Neural cell (in vitro differentiated cells): ENCODE measurements around the gene NUP98. TPM values are rescaled to one million over a fixed set of nuclear protein-coding genes. Genes with fewer than 3 reads are reported as not detected.

ENCODE experiments used
- H2AFZ ChIP-seq: fragments of 200-600, 300-800 bp; sonication (generic), shearing (Covaris generic); 2 replicates; pipeline ENCODE4 v1.6.0; 2014; ENCODE audit warnings: low read depth, mild to moderate bottlenecking, antibody characterized with exemption, low read length, moderate library complexity
- H3F3A ChIP-seq: fragments of 200-600 bp; shearing (Covaris generic); 2 replicates; pipeline ENCODE4 v1.6.1; 2016; ENCODE audit warnings: mild to moderate bottlenecking, moderate library complexity, mixed read lengths, antibody characterized with exemption, low read length; ENCODE audit not compliant: insufficient read depth, poor library complexity, severe bottlenecking
- H3K27ac ChIP-seq: fragments of 200-600, 300-800 bp; sonication (generic), shearing (Covaris generic); 2 replicates; pipeline ENCODE4 v1.5.1; 2014; ENCODE audit warnings: mild to moderate bottlenecking, low read length, moderate library complexity
- H3K27me3 ChIP-seq: fragments of 300-800, 200-600 bp; sonication (generic), shearing (Covaris generic); 2 replicates; pipeline ENCODE4 v1.6.0; 2014; ENCODE audit warnings: mild to moderate bottlenecking, low read depth, low read length, moderate library complexity; ENCODE audit not compliant: insufficient read depth
- H3K36me3 ChIP-seq: fragments of 300-800, 200-600 bp; sonication (generic), shearing (Covaris generic); 2 replicates; pipeline ENCODE4 v1.5.1; 2014; ENCODE audit warnings: mild to moderate bottlenecking, antibody characterized with exemption, low read length, moderate library complexity; ENCODE audit not compliant: insufficient read depth
- H3K4me2 ChIP-seq: fragments of 300-800, 200-600 bp; sonication (generic), shearing (Covaris generic); 2 replicates; pipeline ENCODE4 v1.6.0; 2014; ENCODE audit warnings: mild to moderate bottlenecking, low read length
- H3K4me3 ChIP-seq: fragments of 300-800, 200-600 bp; sonication (generic), shearing (Covaris generic); 2 replicates; pipeline ENCODE4 v1.5.1; 2014; ENCODE audit warnings: mild to moderate bottlenecking, low read length, moderate library complexity
- H3K79me2 ChIP-seq: fragments of 200-600 bp; shearing (Covaris generic); replicated peaks from 2 replicates; pipeline ENCODE4 v1.6.0; 2014; ENCODE audit warnings: mild to moderate bottlenecking, low read length, moderate library complexity; ENCODE audit not compliant: insufficient read depth
- H3K9ac ChIP-seq: fragments of 300-800, 200-600 bp; sonication (generic), shearing (Covaris generic); 2 replicates; pipeline ENCODE4 v1.6.1; 2016; ENCODE audit warnings: mild to moderate bottlenecking, low read length, mixed read lengths
- H3K9me2 ChIP-seq: fragments of 200-600 bp; shearing (Covaris generic); 2 replicates; pipeline ENCODE4 v1.6.1; 2016; ENCODE audit warnings: mild to moderate bottlenecking, low read length, mixed read lengths; ENCODE audit not compliant: insufficient read depth
- H3K9me3 ChIP-seq: fragments of 200-600, 300-800 bp; sonication (generic), shearing (Covaris generic); 2 replicates; pipeline ENCODE4 v1.6.1; 2016; ENCODE audit warnings: mild to moderate bottlenecking, mixed run types, low read length, moderate library complexity, mixed read lengths
- H4K20me1 ChIP-seq: fragments of 200-600 bp; shearing (Covaris generic); 2 replicates; pipeline ENCODE4 v1.6.1; 2016; ENCODE audit warnings: mild to moderate bottlenecking, mixed run types; ENCODE audit not compliant: insufficient read depth
- EP300 ChIP-seq: fragments of 450-650 bp; conservative IDR thresholded peaks from 2 replicates; pipeline ENCODE4 v1.6.1; 2014; ENCODE audit warnings: antibody characterized with exemption, mild to moderate bottlenecking, moderate library complexity; ENCODE audit not compliant: poor library complexity, severe bottlenecking
- EZH2 ChIP-seq: fragments of 200-600, 300-800 bp; shearing (Covaris generic), sonication (generic); IDR thresholded peaks from 2 replicates; pipeline ENCODE4 v1.6.1; 2014; ENCODE audit warnings: antibody characterized with exemption, low read length, borderline replicate concordance, mild to moderate bottlenecking; ENCODE audit not compliant: insufficient read depth, poor library complexity, severe bottlenecking
- MXI1 ChIP-seq: fragments of 450-650 bp; conservative IDR thresholded peaks from 2 replicates; pipeline ENCODE4 v1.6.1; 2014; ENCODE audit warnings: antibody characterized with exemption, mild to moderate bottlenecking; ENCODE audit not compliant: poor library complexity, severe bottlenecking
- POLR2AphosphoS5 ChIP-seq: IDR thresholded peaks from 2 replicates; pipeline ENCODE4 v1.6.1; 2012
- RAD21 ChIP-seq: fragments of 450-650 bp; conservative IDR thresholded peaks from 2 replicates; pipeline ENCODE4 v1.6.1; 2014; ENCODE audit warnings: antibody characterized with exemption, mild to moderate bottlenecking, moderate library complexity
- SMC3 ChIP-seq: fragments of 450-650 bp; conservative IDR thresholded peaks from 2 replicates; pipeline ENCODE4 v1.6.1; 2014; ENCODE audit warnings: antibody characterized with exemption, mild to moderate bottlenecking, moderate library complexity; ENCODE audit not compliant: poor library complexity
- TAF1 ChIP-seq: IDR thresholded peaks from 2 replicates; pipeline ENCODE4 v1.6.1; 2012; ENCODE audit warnings: low read depth
- polyA plus RNA-seq: library from polyadenylated mRNA; depleted of rRNA; stranded (reverse); fragments of >200 nt; gene quantifications from 2 replicates; pipeline ENCODE4 v1.2.3, GENCODE V29; 2014
- TF ChIP-seq, protein P1 (sequence below): IDR thresholded peaks from 2 replicates; pipeline ENCODE4 v1.6.1; 2012; ENCODE audit warnings: borderline replicate concordance
- TF ChIP-seq, protein P2 (sequence below): fragments of 450-650 bp; IDR thresholded peaks from 2 replicates; pipeline ENCODE4 v1.5.1; 2014; ENCODE audit warnings: antibody characterized with exemption, mild to moderate bottlenecking, moderate library complexity; ENCODE audit not compliant: poor library complexity, severe bottlenecking

Gene NUP98
- polyA plus RNA-seq, 1 donor from 2014 or later: 28.9 TPM

GRCh38 chr11:3685923-3686322, 111.4 kb downstream of the NUP98 start:
- Histone ChIP-seq H3K9ac (no peak overlapping the region), H2AFZ (no peak overlapping the region), H3K9me3 (no peaks in the 10 kb centered on the region), H3K4me2 (no peak overlapping the region), H3K4me3 (no peak overlapping the region), H3F3A (no peaks in the 10 kb centered on the region), H3K79me2 (no peaks in the 10 kb centered on the region), H3K9me2 (no peaks in the 10 kb centered on the region), H3K27me3 (no peaks in the 10 kb centered on the region), H3K27ac (no peak overlapping the region), H4K20me1 (no peaks in the 10 kb centered on the region), H3K36me3 (peaks cover 15% of the 10 kb centered on the region)
- TF ChIP-seq SMC3 (no peak), EZH2 (no peak), MXI1 (no peak)

DNA sequence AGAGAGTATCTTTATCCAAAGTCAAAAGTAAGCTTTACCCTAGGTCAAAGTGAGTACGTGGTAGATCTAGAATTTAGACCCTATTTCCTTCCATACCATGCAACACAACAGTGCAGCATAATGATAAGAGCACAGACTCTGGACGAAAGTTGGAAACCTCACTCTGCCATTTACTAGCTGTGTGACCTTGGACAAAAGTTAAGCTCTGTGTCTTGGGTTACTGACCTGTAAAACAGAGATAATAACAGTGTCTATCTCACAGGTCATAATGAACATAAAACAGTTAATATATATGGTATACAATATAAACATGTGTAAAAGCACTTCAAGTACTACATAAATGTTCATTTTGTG, 112.6 kb downstream of the NUP98 start:
- H3K4me2 ChIP-seq: no peak overlapping the region
- H3K36me3 ChIP-seq: peaks cover 15% of the 10 kb centered on the region
- TF ChIP-seq, protein P1, sequence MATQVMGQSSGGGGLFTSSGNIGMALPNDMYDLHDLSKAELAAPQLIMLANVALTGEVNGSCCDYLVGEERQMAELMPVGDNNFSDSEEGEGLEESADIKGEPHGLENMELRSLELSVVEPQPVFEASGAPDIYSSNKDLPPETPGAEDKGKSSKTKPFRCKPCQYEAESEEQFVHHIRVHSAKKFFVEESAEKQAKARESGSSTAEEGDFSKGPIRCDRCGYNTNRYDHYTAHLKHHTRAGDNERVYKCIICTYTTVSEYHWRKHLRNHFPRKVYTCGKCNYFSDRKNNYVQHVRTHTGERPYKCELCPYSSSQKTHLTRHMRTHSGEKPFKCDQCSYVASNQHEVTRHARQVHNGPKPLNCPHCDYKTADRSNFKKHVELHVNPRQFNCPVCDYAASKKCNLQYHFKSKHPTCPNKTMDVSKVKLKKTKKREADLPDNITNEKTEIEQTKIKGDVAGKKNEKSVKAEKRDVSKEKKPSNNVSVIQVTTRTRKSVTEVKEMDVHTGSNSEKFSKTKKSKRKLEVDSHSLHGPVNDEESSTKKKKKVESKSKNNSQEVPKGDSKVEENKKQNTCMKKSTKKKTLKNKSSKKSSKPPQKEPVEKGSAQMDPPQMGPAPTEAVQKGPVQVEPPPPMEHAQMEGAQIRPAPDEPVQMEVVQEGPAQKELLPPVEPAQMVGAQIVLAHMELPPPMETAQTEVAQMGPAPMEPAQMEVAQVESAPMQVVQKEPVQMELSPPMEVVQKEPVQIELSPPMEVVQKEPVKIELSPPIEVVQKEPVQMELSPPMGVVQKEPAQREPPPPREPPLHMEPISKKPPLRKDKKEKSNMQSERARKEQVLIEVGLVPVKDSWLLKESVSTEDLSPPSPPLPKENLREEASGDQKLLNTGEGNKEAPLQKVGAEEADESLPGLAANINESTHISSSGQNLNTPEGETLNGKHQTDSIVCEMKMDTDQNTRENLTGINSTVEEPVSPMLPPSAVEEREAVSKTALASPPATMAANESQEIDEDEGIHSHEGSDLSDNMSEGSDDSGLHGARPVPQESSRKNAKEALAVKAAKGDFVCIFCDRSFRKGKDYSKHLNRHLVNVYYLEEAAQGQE: no peak
- TF ChIP-seq RAD21: no peak
- no peak for TF ChIP-seq SMC3
- TF ChIP-seq, protein P2, sequence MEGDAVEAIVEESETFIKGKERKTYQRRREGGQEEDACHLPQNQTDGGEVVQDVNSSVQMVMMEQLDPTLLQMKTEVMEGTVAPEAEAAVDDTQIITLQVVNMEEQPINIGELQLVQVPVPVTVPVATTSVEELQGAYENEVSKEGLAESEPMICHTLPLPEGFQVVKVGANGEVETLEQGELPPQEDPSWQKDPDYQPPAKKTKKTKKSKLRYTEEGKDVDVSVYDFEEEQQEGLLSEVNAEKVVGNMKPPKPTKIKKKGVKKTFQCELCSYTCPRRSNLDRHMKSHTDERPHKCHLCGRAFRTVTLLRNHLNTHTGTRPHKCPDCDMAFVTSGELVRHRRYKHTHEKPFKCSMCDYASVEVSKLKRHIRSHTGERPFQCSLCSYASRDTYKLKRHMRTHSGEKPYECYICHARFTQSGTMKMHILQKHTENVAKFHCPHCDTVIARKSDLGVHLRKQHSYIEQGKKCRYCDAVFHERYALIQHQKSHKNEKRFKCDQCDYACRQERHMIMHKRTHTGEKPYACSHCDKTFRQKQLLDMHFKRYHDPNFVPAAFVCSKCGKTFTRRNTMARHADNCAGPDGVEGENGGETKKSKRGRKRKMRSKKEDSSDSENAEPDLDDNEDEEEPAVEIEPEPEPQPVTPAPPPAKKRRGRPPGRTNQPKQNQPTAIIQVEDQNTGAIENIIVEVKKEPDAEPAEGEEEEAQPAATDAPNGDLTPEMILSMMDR: no peak
- no peak for TF ChIP-seq MXI1
- no peak for TF ChIP-seq TAF1
- no peak for TF ChIP-seq EZH2
- TF ChIP-seq POLR2AphosphoS5: no peak
- TF ChIP-seq EP300: no peak

More for the DNA sequence above, 112.6 kb downstream of the NUP98 start:
- H3K4me3 ChIP-seq: no peak overlapping the region
- no peak overlapping the region for H2AFZ ChIP-seq
- no peaks in the 10 kb centered on the region for H3K9me2 ChIP-seq
- H3K9ac ChIP-seq: no peak overlapping the region
- H3K79me2 ChIP-seq: no peaks in the 10 kb centered on the region
- H3K27me3 ChIP-seq: no peaks in the 10 kb centered on the region
- H3F3A ChIP-seq: no peaks in the 10 kb centered on the region
- H3K9me3 ChIP-seq: no peaks in the 10 kb centered on the region
- H3K27ac ChIP-seq: no peak overlapping the region
- H4K20me1 ChIP-seq: no peaks in the 10 kb centered on the region
